GM12864 (cell line): ENCODE data around the gene TMEM131.
A peak's percentile ranks its signal among the peaks of the same experiment; 100 is the strongest.

ENCODE experiments used
- DNase-seq: peaks from one replicate; pipeline ENCODE4 v3.0.0-alpha.2; 2011; ENCODE audit warnings: low read depth
- H3K4me3 ChIP-seq: 2 replicates; pipeline ENCODE4 v1.5.1; 2011; ENCODE audit warnings: mild to moderate bottlenecking, low read depth, low read length, control low read depth
- TF ChIP-seq, protein P1 (sequence below): IDR thresholded peaks from 2 replicates; pipeline ENCODE4 v1.5.1; 2011; ENCODE audit warnings: low read depth, mild to moderate bottlenecking, moderate library complexity, low read length, control low read depth, inconsistent platforms; ENCODE audit errors: missing control alignments

Gene TMEM131

GRCh38 chr2:97996679-97997078 lies 931 bp upstream of the TMEM131 start:
- DNase-seq: no peak
- peak overlapping the region; percentile 75 for H3K4me3 ChIP-seq
- TF ChIP-seq, protein P1, sequence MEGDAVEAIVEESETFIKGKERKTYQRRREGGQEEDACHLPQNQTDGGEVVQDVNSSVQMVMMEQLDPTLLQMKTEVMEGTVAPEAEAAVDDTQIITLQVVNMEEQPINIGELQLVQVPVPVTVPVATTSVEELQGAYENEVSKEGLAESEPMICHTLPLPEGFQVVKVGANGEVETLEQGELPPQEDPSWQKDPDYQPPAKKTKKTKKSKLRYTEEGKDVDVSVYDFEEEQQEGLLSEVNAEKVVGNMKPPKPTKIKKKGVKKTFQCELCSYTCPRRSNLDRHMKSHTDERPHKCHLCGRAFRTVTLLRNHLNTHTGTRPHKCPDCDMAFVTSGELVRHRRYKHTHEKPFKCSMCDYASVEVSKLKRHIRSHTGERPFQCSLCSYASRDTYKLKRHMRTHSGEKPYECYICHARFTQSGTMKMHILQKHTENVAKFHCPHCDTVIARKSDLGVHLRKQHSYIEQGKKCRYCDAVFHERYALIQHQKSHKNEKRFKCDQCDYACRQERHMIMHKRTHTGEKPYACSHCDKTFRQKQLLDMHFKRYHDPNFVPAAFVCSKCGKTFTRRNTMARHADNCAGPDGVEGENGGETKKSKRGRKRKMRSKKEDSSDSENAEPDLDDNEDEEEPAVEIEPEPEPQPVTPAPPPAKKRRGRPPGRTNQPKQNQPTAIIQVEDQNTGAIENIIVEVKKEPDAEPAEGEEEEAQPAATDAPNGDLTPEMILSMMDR: no peak

DNA sequence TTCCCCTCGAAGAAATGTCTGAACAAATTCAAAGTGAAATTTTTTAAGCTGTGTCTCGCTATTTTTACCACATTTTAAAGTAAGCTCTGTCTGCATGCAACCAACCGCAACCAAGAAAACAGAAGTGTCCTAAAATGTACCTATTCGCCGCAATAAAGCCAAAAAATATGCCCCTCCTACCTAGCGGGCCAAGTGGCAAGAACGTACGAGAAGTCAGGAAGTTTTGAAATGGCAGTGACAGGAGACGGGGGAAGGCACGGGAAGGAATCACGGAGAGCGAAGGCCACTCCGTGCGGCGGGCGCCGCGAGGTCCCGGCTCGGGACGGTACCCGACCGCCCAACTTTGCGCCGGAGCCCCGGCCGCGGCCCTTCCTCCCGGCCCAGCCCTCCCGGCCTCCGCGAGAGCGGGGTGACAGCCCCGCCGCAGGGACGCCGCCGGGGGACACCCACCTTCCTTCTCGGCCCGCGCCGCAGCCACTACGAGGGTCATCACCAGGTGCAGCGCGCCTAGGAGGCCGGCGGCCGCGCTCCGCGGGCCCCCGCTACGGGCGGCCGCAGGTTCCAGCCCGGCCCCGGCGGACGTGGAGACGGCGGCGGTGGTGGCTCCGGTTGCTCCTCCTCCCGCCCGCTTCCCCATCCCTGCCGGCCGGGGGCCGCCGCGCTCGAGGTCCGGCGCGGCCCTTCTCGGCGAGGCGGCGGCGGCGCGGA lies 568 bp downstream of the TMEM131 start:
- TF ChIP-seq, protein P1: no peak
- peak overlapping the region; percentile 75 for H3K4me3 ChIP-seq
- DNase-seq: peak; percentile 87

- H3K4me3 ChIP-seq: peak overlapping the region; percentile 75
- DNase-seq: no peak
- TF ChIP-seq, protein P1: no peak
Measured at GRCh38 chr2:97994476-97994875, 1.3 kb downstream of the TMEM131 start.

DNA sequence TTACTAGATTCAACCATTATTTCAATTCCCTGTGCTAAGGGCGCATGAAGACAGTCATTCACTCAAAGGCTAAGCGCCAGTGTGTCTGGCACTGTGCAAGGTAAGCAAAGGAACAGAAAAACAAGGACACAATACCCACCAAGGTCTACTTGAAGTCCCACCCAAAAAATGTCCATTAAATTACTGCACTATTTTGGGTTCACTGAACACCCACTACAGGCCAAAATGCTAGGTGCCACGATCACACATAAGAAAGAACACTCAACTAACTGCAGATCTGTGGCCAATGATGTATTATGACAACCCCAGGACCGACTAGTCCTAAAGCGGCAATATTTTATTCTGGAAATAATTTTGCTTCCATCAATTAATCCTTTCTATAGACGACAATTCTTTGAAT lies 1.8 kb downstream of the TMEM131 start:
- H3K4me3 ChIP-seq: peak overlapping the region; percentile 75
- DNase-seq: no peak
- TF ChIP-seq, protein P1: no peak

DNA sequence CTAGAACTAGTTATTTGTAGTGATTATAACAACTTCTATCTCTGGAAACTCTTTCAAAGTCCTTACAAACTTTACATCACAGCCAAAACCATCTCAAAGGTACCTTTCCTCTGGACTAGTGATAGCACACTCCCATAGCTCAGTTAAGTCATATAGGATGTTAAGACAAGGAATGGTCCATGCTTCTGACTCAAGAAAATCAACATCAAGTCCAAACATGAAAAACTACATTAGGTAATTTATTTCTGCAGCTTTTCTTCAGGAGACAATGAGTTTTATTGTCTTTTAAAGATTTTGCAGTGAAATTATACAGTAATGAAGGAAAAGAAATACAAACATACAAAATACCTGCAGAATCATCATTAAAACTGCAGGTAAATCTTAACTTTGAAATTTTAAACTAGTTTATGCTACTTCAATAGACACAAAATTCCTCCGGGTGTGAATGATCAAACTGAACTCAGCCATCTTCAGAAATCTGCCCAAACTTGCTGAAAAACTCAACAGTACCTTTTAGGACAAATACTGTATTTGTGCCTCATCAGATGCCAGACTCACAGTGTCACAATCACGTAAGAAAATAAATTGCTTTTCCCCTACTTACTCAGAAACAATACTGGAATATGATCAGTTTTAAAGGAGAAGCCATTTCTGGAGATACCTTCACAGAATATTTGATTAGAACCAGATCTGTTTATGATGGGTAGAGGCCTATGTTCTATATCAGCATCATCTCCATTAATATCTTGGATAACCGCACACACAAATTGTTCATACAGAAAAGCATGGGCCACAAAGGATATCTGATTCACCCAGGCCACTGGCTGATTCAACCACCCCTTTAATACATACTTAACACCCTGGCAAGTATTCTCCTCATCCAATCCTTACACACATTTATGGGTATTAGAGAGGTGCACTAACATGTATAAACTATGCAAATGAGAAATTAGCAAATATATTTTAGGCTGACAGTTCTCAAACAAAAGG lies 2.6 kb downstream of the TMEM131 start:
- H3K4me3 ChIP-seq: peak overlapping the region; percentile 75; the same call in 1 of the 2 replicates
- no peak for DNase-seq
- TF ChIP-seq, protein P1: no peak

- no peak for DNase-seq
- peak overlapping the region; percentile 19; the same call in 1 of the 2 replicates for H3K4me3 ChIP-seq
- TF ChIP-seq, protein P1: no peak
Measured at GRCh38 chr2:97991081-97991856, 4.5 kb downstream of the TMEM131 start.
